H1 (cell line): ENCODE results near the gene RNF149.

Experiments
- CTBP2 ChIP-seq: IDR thresholded peaks from 2 replicates; pipeline ENCODE4 v1.7.0; 2011; ENCODE audit warnings: borderline replicate concordance, mild to moderate bottlenecking, moderate library complexity, mixed read lengths, low read length; ENCODE audit not compliant: insufficient read depth, insufficient read length
- MAFK ChIP-seq: IDR thresholded peaks from 2 replicates; pipeline ENCODE4 v1.6.1; 2012; ENCODE audit warnings: low read depth, mild to moderate bottlenecking, improper control_type of control experiment, low read length
- POLR2A ChIP-seq, 2 experiments: IDR thresholded peaks; 1 replicate in 1 of 2; 2 replicates in 1 of 2; pipeline ENCODE4 v1.6.1; 2011; ENCODE audit warnings: low read depth in 2 of 2, low read length in 2 of 2, mild to moderate bottlenecking in 2 of 2; ENCODE audit errors: control extremely low read depth in 1 of 2
- TAF1 ChIP-seq: IDR thresholded peaks from 2 replicates; pipeline ENCODE4 v1.6.1; 2011; ENCODE audit warnings: mild to moderate bottlenecking, low read depth, low read length
- TF ChIP-seq, protein P1 (sequence below), 3 experiments: IDR thresholded peaks; 1 replicate in 2 of 3; 2 replicates in 1 of 3; pipeline versions ENCODE4 v1.5.1 to v1.6.1; 2011; ENCODE audit warnings: low read length in 3 of 3, mild to moderate bottlenecking in 3 of 3, inconsistent platforms in 2 of 3, low read depth in 1 of 3, moderate library complexity in 1 of 3; ENCODE audit not compliant: insufficient read depth in 1 of 3; ENCODE audit errors: control extremely low read depth in 1 of 3
- TF ChIP-seq, protein P2 (sequence below): IDR thresholded peaks from 2 replicates; pipeline ENCODE4 v1.6.1; 2011; ENCODE audit warnings: low read length, improper control_type of control experiment

DNA sequence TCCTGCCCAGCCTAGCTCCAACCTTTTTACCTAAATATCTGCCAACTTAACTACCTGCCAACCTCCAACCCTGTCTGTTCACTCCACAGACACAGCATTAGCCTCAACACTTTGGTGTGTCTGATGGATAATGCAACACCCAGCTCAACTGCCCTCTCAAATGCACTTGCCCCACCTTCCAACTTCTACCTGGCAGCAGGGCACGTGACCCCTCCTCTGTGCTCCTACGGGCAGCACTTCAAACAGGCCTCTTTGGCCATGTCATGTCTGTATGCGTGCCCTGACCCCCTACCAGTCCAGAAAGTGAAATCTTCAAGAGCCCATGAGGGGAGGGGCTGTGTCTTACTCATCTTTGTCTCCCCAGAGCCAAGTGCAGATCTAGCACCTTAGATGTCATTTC, 25.5 kb downstream of the RNF149 start:
- no peak for TF ChIP-seq CTBP2
- TF ChIP-seq, protein P1, sequence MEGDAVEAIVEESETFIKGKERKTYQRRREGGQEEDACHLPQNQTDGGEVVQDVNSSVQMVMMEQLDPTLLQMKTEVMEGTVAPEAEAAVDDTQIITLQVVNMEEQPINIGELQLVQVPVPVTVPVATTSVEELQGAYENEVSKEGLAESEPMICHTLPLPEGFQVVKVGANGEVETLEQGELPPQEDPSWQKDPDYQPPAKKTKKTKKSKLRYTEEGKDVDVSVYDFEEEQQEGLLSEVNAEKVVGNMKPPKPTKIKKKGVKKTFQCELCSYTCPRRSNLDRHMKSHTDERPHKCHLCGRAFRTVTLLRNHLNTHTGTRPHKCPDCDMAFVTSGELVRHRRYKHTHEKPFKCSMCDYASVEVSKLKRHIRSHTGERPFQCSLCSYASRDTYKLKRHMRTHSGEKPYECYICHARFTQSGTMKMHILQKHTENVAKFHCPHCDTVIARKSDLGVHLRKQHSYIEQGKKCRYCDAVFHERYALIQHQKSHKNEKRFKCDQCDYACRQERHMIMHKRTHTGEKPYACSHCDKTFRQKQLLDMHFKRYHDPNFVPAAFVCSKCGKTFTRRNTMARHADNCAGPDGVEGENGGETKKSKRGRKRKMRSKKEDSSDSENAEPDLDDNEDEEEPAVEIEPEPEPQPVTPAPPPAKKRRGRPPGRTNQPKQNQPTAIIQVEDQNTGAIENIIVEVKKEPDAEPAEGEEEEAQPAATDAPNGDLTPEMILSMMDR (IDR thresholded peaks at IDR 0.05; ENCODE audit: control extremely low read depth in 1 of 3, insufficient read depth in 1 of 3, low read depth in 1 of 3, low read length in 3 of 3) = no peak
- TF ChIP-seq TAF1 = no peak
- TF ChIP-seq POLR2A (IDR thresholded peaks at IDR 0.05; ENCODE audit: control extremely low read depth in 1 of 2, low read depth in 2 of 2, low read length in 2 of 2) = no peak
- TF ChIP-seq, protein P2, sequence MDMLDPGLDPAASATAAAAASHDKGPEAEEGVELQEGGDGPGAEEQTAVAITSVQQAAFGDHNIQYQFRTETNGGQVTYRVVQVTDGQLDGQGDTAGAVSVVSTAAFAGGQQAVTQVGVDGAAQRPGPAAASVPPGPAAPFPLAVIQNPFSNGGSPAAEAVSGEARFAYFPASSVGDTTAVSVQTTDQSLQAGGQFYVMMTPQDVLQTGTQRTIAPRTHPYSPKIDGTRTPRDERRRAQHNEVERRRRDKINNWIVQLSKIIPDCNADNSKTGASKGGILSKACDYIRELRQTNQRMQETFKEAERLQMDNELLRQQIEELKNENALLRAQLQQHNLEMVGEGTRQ = no peak
- TF ChIP-seq MAFK = no peak
